HG03280 (cell line): Measurements from ENCODE around the gene S100A12.
"Not testable (repeated sequence)": the region's sequence is repeated elsewhere in the genome, so short reads cannot be mapped to it uniquely, and the experiment has no call there.

ENCODE experiments used
- ATAC-seq: cut with Tn5 transposase; IDR thresholded peaks from one replicate; pipeline ENCODE4 v1.9.1; 2021; ENCODE audit warnings: mild to moderate bottlenecking, moderate library complexity; ENCODE audit not compliant: unreplicated experiment

Gene S100A12

GRCh38 chr1:153354515-153355193, 20.8 kb downstream of the S100A12 start:
- ATAC-seq, result no peak

DNA sequence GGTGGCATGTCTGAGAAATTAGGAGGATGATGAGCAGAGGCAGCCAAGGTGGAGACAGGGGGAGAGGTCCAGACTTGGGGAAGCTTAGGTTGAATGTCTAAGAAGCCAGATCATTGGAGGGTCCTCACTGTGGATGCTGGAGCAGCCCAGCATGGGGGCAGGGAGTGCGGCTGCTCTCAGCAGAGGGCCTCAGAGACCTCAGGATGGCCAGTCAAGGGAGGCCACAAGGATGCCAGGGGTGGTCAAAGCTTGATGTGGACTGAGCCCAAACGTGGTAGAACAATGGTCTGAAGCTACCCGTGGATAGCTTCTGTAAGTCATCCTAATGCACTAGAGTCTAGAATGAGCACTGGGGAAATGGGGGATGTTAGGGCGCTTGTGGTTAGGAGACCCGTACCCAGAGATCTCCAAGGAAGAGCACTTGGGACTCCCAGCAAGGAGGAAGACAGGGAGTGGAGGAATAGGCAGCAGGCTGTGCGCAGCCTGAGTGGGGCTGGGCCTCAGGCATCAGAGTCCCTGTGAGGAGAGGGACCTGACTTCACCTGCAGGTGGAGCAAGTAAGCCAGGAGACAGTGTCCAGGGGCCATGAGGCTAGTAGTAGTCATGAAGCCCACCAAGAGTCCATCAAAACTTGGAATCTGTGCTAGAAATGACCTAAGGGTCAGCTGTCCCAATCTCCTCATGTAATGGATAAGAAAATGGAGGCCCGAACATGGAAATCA, 22.0 kb downstream of the S100A12 start:
- ATAC-seq, result no peak

GRCh38 chr1:153352523-153352922, 22.9 kb downstream of the S100A12 start:
- ATAC-seq, result no peak

GRCh38 chr1:153350321-153350957, 25.0 kb downstream of the S100A12 start:
- no peak for ATAC-seq

GRCh38 chr1:153349363-153350320, 25.8 kb downstream of the S100A12 start:
- no peak for ATAC-seq

DNA sequence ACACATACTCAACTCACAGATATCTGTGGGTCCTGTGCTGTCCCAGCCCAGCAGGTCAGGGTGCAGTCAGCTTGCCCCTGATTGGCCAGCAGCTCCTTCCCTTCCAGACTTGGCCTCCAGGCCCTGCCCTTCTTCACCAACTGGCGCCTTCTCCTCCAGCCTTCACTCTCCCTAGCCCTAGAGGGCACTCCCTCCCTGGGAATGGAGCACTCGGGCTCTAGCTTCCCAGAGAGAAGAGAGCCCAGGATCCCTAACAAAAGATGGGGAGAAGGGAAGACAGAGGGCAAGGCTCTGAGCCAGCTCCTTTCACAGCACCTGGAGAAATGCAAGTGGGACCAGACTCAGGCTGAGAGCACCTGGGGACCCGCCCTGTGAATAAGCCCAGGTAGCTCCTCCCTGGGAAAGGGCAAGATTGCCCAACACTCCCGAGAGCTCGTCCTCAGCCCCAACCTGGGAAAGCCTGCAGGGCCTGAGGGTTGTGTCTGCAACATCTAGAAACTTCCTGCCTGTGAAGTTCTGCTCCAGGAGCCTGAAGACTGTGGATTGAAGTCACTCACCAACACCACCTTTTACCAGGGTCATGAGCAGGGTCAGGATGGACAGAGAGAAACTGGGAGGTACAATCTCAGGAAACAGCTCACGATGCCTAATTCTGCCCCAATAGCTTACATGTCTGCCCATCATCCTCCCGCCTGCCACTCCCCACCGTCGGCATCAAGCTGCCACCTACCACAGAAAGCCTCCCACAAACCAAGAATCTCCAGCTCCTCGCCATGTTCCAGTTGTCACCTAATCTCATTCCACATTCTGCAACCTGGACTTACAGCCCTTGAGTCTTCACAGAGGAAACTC, 26.7 kb downstream of the S100A12 start, which contains the start of gene PGLYRP4:
Gene PGLYRP4 (minus strand): TSS at position 331 of the 852 bp plus-strand sequence. CDS start 909 bp downstream, outside the sequence.
- no peak for ATAC-seq

DNA sequence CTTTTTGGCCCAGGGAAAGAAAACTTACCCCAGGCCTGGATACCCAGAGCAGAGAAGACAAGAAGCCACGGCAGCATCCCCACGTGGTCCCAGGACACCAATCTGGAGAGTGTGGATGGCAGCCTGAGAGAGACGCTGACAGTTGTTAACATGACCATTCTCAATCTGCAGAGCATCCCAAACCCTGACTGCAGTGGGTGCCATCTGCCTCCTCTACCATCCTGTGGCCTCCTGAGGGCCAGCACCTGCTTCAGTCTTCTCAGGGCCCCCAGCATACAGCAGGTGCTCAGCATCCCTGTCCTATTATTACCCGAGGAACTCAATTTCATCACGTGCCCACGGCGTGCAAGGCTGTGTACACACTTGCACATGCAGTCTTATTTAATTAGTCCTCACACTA, 27.6 kb downstream of the S100A12 start:
- no peak for ATAC-seq

DNA sequence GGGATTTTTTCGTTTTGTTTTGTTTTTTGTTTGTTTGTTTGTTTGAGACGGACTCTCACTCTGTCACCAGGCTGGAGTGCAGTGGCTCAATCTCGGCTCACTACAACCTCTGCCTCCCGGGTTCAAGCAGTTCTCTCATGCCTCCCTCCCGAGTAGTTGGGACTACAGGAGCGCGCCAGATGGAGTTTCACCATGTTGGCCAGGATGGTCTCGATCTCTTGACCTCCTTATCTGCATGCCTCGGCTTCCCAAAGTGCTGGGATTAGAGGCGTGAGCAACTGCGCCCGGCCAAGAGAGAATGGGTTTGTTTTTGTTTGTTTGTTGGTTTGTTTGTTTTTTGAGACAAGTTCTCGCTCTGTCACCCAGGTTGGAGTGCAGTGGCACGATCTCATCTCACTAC, 28.4 kb downstream of the S100A12 start:
- ATAC-seq, result not testable (repeated sequence)

DNA sequence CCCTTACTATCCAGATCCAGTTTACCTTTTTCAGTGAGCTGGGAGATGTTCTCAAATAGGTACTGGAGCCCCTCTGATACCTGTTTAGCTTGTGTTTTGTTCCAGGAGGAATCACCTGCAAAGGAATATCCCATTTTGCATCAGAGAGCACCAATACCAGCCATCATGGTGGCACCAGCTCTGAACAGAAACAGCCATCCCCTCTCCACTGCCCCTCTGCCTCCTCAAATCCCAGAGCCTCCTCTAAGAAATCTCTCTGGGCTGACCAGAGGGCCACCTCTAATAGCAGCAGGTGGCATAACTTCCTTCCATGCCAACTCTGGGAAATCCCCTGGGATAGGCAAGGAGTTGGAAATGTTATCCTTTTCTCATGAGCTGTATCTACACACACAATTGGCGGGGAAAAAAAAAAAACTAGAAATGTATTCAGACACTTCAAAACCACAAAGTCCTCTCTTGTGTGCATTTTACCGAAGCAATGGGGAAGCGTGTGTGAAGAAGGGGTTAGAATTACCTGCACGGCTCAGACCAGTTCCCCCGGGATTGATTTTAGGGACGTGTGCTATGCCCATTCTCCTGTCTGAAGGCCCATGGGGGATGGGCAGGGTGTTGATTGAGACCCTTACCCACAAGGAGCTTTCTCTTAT, 29.2 kb downstream of the S100A12 start:
- ATAC-seq, result no peak

DNA sequence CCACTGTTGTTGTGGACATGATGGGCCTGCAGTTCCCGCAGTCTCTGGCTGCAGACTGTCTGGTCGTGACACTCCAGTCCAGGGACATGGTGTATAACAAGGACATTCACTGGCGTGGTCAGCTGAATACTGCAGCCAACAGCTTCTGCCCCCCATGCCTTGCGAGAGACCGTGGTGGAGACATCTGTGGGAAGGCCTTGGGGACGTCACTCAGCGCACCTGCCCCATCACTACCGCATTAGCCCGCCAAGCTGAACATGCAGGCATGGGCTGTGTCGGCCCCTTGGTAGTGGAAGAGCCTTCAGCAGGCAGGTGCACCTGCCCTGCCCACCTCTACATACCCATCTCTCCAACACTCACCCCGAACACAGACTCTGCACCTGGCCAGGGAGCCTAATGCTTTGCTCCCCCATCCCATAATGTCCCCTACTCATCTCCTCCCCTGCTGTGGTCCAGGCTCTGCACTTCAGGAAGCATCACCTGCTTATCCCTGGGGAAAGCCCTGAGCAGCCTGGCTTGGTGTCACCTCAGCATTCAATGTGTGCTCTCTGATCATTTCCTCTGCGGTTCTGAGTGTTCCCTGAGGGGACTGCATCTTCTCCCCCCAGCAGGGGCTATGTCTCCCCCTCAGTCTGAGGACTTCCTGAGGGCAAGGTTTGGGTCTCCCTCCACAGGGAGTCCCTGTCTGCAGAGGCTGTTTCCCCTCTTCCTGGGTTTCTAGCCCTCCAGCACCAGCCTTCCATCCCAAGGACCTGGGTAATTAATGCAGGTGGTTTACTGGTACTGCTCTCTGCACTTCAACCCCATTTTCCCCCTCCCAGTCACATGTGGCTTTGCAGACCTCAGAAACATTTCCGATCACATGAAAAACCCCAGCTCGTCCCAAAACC, 30.0 kb downstream of the S100A12 start:
- no peak for ATAC-seq

- no peak for ATAC-seq
Observed at GRCh38 chr1:153344718-153345025, 30.7 kb downstream of the S100A12 start.

DNA sequence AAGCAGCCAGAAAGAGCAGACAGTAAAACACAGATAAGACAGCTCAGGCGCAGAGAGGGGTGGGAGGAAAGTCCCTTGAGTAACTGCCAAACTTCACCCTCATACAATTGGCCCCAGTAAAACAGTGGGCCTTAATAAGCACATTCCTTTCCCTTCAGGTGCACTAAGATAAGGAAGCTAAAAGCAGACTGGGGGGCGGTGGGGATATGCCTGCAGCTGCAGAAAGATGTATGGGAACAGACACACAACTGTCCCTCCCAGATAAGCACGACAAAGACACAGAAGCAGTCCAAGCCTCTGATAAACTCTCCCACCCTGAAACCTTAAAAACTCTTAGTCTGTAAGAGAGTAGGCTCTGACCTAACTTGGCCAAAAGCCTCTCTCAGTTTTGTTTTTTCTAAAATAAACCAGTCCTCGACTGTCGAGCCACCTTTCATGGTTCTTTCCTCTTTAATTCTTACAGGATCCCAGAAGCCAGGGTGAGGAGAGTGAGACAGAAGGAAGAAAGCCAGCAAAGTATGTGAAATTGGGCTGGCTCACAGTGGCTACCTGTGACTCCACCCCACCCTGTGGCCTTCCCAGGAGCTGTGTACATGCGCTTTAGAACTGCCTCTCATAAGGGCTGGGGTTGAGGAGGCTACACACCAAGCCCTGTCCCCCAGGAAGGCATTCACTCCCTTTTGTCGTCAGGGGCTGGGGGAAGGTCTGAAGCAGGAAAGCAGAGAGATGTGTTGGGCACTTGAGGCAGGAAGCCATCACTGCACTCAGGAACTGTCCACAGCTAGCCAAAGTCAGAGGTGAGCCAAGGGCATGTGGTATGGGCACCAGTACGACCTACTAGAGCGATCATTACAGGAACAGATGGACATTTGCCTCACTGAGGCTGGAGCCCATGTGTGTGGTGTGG, 31.4 kb downstream of the S100A12 start:
- no peak for ATAC-seq

GRCh38 chr1:153343040-153343681, 32.3 kb downstream of the S100A12 start:
- no peak for ATAC-seq

DNA sequence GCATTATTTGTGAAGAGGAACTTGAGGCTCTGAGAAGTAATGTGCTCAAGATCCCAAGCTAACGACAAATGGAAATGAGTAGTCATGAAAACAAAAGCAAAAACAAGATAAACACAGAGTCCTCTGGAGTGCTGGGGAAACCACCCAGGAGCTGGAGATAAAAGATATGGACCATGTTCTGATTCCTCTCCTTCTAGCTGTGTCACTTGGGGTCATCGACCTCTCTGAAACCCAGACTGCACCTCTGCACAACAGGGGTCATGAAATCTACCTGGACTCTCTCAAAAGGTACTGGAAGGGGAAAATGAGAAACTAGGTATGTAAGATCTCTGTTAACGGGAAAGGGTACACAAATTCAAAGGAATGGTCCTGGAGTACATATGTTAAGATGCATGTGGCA, 33.2 kb downstream of the S100A12 start:
- ATAC-seq, result no peak

DNA sequence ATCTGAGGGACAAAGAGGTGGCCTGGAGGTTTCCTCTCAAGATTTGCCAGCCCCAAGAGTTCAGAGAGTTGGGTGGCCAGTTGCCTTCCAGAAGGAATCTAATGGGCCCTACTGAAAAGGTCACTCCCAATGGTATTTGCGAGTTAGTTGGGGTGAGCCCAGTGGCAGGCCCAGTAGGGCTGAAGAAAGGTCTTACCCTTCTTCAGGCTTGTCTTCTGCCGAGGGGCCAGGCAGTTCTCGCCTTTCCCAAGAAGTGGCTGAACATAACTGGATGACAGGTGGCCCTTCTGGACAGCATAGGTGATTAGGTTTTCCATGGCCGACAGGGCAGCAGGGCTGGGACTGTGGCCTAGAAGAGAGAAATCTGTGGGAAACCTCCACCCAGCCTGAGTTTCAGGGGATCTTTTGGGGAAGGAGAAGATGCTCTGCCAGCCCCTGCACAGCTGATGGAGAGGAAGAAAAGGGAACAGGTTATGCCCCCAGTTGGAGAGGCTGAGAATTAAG, 33.9 kb downstream of the S100A12 start:
- no peak for ATAC-seq

DNA sequence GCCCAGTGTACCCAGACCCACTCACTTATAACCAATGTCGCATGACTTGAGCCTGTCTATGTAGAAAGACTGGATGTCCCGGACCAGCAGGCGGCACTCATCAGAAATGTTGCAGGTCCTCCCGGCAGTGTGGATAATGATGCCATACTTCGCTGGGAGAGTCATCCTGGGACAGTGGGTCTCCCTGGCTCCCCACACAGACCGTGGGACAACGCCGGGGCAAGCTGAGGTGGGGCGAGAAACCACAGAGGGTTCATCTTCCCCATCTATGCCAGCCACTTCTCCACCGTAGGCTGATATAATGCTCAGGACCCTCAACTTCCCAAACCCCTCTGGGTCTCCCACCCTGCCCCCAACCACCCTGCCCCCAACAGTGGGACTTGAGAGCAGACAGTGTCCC, 35.1 kb downstream of the S100A12 start:
- no peak for ATAC-seq

GRCh38 chr1:153339802-153340201, 35.6 kb downstream of the S100A12 start:
- no peak for ATAC-seq
